OCI-LY7 (cell line): Measurements from ENCODE around the gene MRC1.

Source experiments
- CTCF ChIP-seq: fragments of 200-600 bp; sonication (generic); conservative IDR thresholded peaks from 2 replicates; pipeline ENCODE4 v1.5.1; 2014; ENCODE audit warnings: mild to moderate bottlenecking, antibody characterized with exemption, low read length, moderate library complexity, mixed read lengths
- EZH2phosphoT487 ChIP-seq: fragments of 200-600 bp; sonication (generic); IDR thresholded peaks from 2 replicates; pipeline ENCODE4 v1.6.1; 2018; ENCODE audit warnings: low read depth, borderline replicate concordance, mild to moderate bottlenecking, mixed run types, antibody characterized with exemption, low read length, moderate library complexity, mixed read lengths

GRCh38 chr10:17923728-17924127, 114.6 kb downstream of the MRC1 start:
- no peak for TF ChIP-seq CTCF
- TF ChIP-seq EZH2phosphoT487 = no peak
